Mucosa of rectum (tissue), 2 donors: Measurements from ENCODE around the gene COPE.
A peak's percentile ranks its signal among the peaks of the same experiment; 100 is the strongest.
"Not testable (repeated sequence)": the region's sequence is repeated elsewhere in the genome, so short reads cannot be mapped to it uniquely, and the experiment has no call there.

Source experiments
- H3K27ac ChIP-seq, 2 donors: one replicate each; pipeline ENCODE4 v1.7.0; 2013; ENCODE audit warnings: inconsistent platforms in 2 of 2, low read depth in 2 of 2, low read length in 2 of 2
- H3K27me3 ChIP-seq, 2 donors: one replicate each; pipeline ENCODE4 v1.7.0; 2013; ENCODE audit warnings: low read length in 2 of 2; ENCODE audit not compliant: control insufficient read depth in 2 of 2, insufficient read depth in 2 of 2
- H3K36me3 ChIP-seq, 2 donors: one replicate each; pipeline ENCODE4 v1.7.0; 2013; ENCODE audit warnings: low read length in 2 of 2; ENCODE audit not compliant: control insufficient read depth in 2 of 2, insufficient read depth in 2 of 2
- H3K4me1 ChIP-seq, 2 donors: one replicate each; pipeline ENCODE4 v1.7.0; 2013; ENCODE audit warnings: low read length in 2 of 2, mild to moderate bottlenecking in 1 of 2; ENCODE audit not compliant: control insufficient read depth in 2 of 2, insufficient read depth in 2 of 2
- H3K4me3 ChIP-seq, 2 donors: one replicate each; pipeline ENCODE4 v1.7.0; 2013; ENCODE audit warnings: low read length in 2 of 2
- H3K9ac ChIP-seq, 2 donors: one replicate each; pipeline ENCODE4 v1.7.0; 2013; ENCODE audit warnings: low read length in 2 of 2, low read depth in 1 of 2, mild to moderate bottlenecking in 1 of 2
- H3K9me3 ChIP-seq, 2 donors: one replicate each; pipeline ENCODE4 v1.7.0; 2013; ENCODE audit warnings: low read length in 2 of 2; ENCODE audit not compliant: control insufficient read depth in 2 of 2
- donor health status: healthy.
- donor health status: Normal muscosa, but diverticular disease.

COPE gene

DNA sequence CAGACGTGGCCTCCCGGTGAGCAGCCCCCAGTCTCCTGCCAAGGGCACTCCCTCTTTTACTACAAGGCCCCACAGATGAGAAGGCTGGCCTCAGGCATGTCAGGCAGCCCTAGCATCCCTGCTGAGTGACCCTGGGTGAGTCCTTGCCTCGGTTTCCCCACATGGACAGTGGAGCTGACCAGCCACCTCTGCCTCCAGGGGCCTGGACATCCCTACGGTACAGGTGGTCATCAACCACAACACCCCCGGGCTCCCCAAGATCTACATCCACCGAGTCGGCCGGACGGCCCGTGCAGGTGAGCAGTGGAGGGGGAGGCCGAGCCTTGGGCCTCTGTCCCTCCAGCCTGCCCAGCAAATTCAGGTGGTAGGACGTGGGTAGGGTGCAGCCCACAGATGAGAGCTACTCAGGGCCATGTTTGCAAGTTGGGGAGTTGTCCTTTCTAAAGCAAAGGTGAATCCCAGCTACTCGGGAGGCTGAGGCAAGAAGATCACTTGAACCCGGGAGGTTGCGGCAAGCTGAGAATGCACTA, 5.6 kb upstream of the COPE start:
- no peak overlapping the region for H3K27ac ChIP-seq
- no peaks in the 10 kb centered on the region for H3K9me3 ChIP-seq
- H3K36me3 ChIP-seq: peaks cover 38 to 42% of the 10 kb centered on the region in 2 donors
- H3K4me3 ChIP-seq: no peak overlapping the region
- H3K9ac ChIP-seq: no peak overlapping the region
- peaks cover 7 to 11% of the 10 kb centered on the region in 2 donors for H3K4me1 ChIP-seq
- H3K27me3 ChIP-seq: no peaks in the 10 kb centered on the region

DNA sequence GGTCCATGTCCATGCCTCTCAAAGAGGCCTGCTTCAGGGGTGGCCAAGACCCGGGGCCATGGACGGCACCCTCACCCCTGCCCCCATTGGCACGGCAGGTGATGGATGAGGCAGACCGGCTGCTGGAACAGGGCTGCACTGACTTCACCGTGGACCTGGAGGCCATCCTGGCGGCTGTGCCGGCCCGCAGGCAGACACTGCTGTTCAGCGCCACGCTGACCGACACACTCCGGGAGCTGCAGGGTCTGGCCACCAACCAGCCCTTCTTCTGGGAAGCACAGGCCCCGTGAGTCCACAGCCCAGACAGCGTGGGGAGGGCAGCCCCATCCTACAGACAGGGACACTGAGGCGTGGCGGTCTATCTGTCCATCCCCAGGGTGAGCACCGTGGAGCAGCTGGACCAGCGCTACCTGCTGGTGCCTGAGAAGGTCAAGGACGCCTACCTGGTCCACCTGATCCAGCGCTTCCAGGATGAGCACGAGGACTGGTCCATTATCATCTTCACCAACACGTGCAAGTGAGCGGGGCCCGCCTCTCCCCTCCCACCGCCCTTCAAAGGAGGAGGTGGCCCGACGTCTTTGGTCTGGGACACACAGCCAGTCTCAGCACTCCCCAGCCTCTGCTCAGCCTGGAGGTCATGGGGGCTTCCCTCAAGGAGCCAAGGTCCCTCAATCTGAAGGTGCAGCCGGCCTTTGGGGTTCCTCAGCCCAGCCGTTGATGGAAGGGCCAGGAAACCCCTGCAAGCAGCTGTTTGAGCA, 3.2 kb upstream of the COPE start:
- H3K4me1 ChIP-seq: peaks cover 14 to 21% of the 10 kb centered on the region in 2 donors
- H3K9ac ChIP-seq: no peak overlapping the region
- H3K9me3 ChIP-seq: no peaks in the 10 kb centered on the region
- H3K4me3 ChIP-seq: no peak overlapping the region
- peaks cover 29 to 38% of the 10 kb centered on the region in 2 donors for H3K36me3 ChIP-seq
- H3K27me3 ChIP-seq: no peaks in the 10 kb centered on the region
- H3K27ac ChIP-seq: no peak overlapping the region

DNA sequence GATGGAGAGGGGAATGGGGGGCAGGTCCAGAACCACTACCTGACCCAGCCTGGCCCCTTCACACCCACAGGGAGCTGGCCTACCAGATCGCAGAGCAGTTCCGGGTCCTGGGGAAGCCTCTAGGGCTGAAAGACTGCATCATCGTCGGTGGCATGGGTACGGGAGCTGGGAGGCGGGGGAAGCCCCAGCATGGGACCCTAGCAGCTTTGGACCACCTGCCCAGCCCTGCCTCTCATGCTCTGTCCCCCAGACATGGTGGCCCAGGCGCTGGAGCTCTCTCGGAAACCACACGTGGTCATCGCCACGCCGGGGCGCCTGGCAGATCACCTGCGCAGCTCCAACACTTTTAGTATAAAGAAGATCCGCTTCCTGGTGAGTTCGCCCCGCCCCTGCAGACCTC, 2.4 kb upstream of the COPE start:
- H3K4me3 ChIP-seq: no peak overlapping the region
- H3K9me3 ChIP-seq: no peaks in the 10 kb centered on the region
- no peak overlapping the region for H3K9ac ChIP-seq
- H3K27me3 ChIP-seq: no peaks in the 10 kb centered on the region
- no peak overlapping the region for H3K27ac ChIP-seq
- H3K4me1 ChIP-seq: peaks cover 14 to 22% of the 10 kb centered on the region in 2 donors
- peaks cover 29 to 36% of the 10 kb centered on the region in 2 donors for H3K36me3 ChIP-seq

DNA sequence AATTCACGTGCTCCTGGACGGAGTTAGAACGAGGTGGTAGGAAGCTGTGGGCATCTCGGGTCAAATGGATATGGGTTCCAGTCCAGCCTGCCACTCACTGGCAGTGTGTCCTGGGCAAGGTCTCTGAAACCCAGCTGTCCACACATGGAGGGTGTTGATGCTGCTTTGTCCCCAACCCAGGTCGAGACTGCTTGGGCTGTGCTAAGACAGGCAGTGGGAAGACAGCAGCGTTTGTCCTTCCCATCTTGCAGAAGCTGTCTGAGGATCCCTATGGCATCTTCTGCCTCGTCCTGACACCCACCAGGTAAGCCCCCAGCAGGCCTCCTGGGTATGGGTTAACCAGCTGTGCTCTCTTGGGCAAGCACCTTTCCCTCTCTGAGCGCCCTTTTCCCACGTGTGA, 1.2 kb upstream of the COPE start:
- Histone ChIP-seq H3K9ac (peak overlapping the region; percentile 80 to 82), H3K4me1 (peaks cover 14 to 22% of the 10 kb centered on the region in 2 donors), H3K4me3 (peak overlapping the region; percentile 79 to 85), H3K27ac (no peak overlapping the region), H3K9me3 (no peaks in the 10 kb centered on the region), H3K27me3 (no peaks in the 10 kb centered on the region), H3K36me3 (peaks cover 25 to 29% of the 10 kb centered on the region in 2 donors)

DNA sequence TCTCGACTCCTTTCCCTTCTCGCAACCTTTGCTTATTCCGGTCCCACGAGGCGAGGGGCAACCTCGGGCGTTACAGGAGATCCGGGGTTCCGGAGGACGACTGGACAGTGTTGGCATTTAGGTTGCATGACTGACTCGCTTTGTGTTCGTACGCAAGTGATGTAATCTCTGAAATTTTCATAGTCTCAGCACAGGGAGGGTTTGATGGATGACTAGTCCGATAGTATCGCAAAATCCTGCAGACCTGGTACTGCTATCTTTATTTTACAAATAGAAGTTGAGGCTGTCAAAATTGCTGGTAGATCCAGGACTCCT, 670 bp upstream of the COPE start:
- Histone ChIP-seq H3K9ac (peak overlapping the region; percentile 80 to 82), H3K4me3 (peak overlapping the region; percentile 79 to 85), H3K27me3 (no peaks in the 10 kb centered on the region), H3K27ac (peak overlapping the region; percentile 22 to 62), H3K9me3 (no peaks in the 10 kb centered on the region), H3K36me3 (peaks cover 23 to 32% of the 10 kb centered on the region in 2 donors), H3K4me1 (peaks cover 14 to 22% of the 10 kb centered on the region in 2 donors)

DNA sequence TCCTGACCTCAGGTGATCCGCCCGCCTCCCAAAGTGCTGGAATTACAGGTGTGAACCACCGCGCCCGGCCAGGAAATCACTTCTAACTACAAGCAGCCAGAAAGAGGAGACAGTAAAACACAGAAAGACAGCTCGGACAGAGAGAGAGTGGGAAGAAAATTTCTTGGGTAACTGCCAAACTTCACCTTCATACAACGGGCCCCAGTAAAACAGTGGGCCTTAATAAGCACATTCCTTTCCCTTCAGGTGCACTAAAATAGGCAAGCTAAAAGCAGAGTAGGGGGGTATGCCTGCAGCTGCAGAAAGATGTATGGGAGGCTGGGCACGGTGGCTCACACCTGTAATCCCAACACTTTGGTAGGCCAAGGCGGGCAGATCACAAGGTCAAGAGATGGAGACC, 1.6 kb downstream of the COPE start:
- not testable (repeated sequence) for H3K27me3 ChIP-seq, H3K9me3 ChIP-seq, H3K9ac ChIP-seq, H3K27ac ChIP-seq, H3K4me3 ChIP-seq
- Histone ChIP-seq H3K36me3 (peaks cover 14 to 20% of the 10 kb centered on the region in 2 donors), H3K4me1 (peaks cover 14 to 22% of the 10 kb centered on the region in 2 donors)

DNA sequence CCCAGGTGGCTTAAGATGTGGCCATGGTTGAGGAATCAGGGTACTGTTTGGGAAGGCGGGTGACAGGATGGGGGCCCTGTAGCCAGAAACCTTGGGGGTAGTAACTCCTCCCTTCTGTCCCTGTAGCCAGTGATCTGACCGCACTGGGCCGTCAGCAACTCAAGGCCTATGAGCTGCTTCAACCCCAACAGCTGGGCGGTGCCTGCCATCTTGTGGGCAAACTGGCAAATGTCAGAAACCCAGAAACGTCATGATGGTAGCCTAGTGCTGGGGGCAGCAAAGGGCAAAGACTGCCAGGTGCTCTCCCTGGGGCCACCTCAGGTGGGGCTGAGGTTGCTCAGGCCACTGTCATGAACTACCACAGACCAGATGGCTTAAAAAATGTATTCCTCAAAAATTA, 3.5 kb downstream of the COPE start:
- Histone ChIP-seq H3K27ac (no peak overlapping the region), H3K36me3 (peaks cover 7 to 18% of the 10 kb centered on the region in 2 donors), H3K9me3 (no peaks in the 10 kb centered on the region), H3K27me3 (no peaks in the 10 kb centered on the region), H3K4me1 (peaks cover 14 to 18% of the 10 kb centered on the region in 2 donors), H3K4me3 (no peak overlapping the region), H3K9ac (no peak overlapping the region)

DNA sequence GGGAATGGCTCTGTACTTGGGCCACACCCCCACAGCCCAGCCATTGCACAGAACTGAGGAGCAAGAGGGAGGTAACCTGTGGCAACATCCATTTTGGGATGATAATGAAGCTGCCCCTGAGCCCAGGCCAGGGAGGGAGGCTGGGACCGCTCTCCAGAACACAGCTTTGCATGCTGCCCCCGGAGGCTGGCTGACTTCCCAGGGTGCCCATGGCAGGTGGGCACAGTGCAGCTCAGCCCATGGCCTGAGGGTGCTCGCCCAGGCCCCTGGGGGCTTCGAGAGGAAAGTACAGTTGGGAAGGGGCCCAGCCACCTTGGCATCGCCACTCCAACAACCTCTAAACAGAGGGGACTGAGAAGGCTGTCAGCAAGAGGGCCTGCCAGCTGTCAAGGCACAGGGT, 5.7 kb downstream of the COPE start:
- no peaks in the 10 kb centered on the region for H3K27me3 ChIP-seq
- H3K4me3 ChIP-seq: no peak overlapping the region
- H3K36me3 ChIP-seq: peaks cover 13 to 31% of the 10 kb centered on the region in 2 donors
- peaks cover 5 to 9% of the 10 kb centered on the region in 2 donors for H3K4me1 ChIP-seq
- no peaks in the 10 kb centered on the region for H3K9me3 ChIP-seq
- H3K9ac ChIP-seq: no peak overlapping the region
- no peak overlapping the region for H3K27ac ChIP-seq

DNA sequence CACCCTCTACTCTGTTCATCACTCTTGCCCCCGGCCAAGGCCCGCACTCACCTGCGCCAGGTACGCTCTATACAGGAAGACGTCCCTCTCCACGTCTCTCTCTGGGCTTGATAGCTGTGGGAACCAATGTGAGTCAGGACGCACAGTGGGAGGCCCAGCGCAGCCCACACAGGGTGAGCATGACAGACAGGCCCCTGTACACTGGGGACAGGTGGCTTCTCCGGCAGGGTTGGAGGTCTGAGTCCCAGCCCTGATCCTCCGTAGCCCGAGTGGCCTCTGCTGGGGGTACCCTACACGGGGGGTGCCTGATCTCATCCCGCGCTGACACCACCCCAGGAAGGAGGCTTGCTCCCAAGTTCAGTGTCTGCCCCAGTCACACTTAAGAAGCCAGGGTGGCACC, 6.3 kb downstream of the COPE start:
- Histone ChIP-seq H3K27me3 (no peaks in the 10 kb centered on the region), H3K9ac (no peak overlapping the region), H3K9me3 (no peaks in the 10 kb centered on the region), H3K4me3 (no peak overlapping the region), H3K27ac (no peak overlapping the region), H3K36me3 (peaks cover 14 to 32% of the 10 kb centered on the region in 2 donors), H3K4me1 (peaks cover 0 to 5% of the 10 kb centered on the region in 2 donors)

DNA sequence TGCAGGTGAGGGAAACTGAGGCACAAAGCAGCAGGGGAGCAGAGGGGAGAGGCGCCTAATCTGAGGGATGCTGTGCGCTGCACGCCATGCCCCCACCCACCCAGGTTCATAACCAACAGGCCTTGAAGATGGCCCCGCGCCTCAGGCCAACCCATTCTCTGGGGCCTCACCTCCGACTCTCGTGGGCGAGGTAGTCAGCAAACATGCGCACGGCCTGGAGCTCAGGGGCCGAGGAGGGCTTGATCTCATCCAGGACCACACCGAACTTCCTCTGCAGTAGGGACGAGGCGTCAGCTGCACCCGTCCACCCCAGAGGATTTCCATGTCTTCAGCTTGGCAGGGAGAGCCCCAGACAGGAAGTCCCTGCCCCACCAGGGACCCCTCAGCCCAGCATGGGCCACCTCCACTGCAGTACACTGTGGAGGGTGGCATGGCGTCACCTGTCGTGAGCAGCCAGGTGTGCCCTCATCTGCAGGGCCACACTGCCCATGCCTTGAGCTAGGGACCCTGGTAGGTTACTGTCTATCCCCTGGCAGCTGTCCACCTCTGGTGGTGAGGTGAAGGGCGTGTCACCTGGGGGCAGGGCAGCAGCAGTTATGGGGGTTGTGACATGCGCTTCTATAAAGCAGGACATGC, 8.3 kb downstream of the COPE start:
- H3K36me3 ChIP-seq: peaks cover 34 to 47% of the 10 kb centered on the region in 2 donors
- H3K27me3 ChIP-seq: no peaks in the 10 kb centered on the region
- H3K4me3 ChIP-seq: no peak overlapping the region
- H3K9ac ChIP-seq: no peak overlapping the region
- H3K9me3 ChIP-seq: no peaks in the 10 kb centered on the region
- no peaks in the 10 kb centered on the region for H3K4me1 ChIP-seq
- no peak overlapping the region for H3K27ac ChIP-seq
